Colon (tissue), 2 donors: ENCODE data around the gene SZT2.
"Not testable (repeated sequence)": the region's sequence is repeated elsewhere in the genome, so short reads cannot be mapped to it uniquely, and the experiment has no call there.

Experiments used
- FAIRE-seq: peaks from 2 replicates; lab custom pipeline; 2012; peaks lifted over from hg19 to GRCh38; lab: Jason Lieb, UNC
- donor health status: control.
- donor health status: control.

Gene SZT2

GRCh38 chr1:43495204-43495603, 105.5 kb downstream of the SZT2 start:
- FAIRE-seq = no peak

- no peak for FAIRE-seq
Measured at GRCh38 chr1:43499898-43500297, 110.2 kb downstream of the SZT2 start.

- FAIRE-seq = not testable (repeated sequence)
Measured at GRCh38 chr1:43501806-43502205, 112.1 kb downstream of the SZT2 start.

GRCh38 chr1:43503534-43503933, 113.8 kb downstream of the SZT2 start:
- FAIRE-seq = no peak
